Measurements from ENCODE around the gene CABCOCO1.
"Not testable (repeated sequence)": the region's sequence is repeated elsewhere in the genome, so short reads cannot be mapped to it uniquely, and the experiment has no call there.

Gene CABCOCO1

DNA sequence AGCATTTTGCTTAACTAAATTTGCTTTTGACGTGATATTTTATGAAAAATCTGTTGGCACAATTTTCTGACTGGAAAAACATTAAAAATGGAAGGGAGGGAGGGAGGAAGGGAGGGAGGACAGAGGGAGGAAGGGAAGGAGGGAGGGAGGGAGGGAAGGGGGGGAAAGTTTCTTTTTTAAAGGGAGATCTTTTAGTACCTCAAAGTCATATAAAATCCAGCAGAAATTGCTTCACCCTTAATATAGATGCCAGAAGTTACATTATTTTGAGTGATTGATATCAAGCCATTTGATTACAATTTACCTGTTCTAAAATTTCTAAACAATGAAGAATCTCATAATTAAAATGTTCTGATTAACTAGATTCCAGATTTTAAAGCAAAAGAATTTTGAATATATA is 68.9 kb downstream of the CABCOCO1 start:
- no peak overlapping the region for H3K27ac ChIP-seq
- ChIA-PET CTCF (no interaction called here), POLR2A (ENCODE audit: low non-redundant PET) (no interaction called here)
- TF ChIP-seq CTCF (conservative IDR thresholded peaks at IDR 0.05; ENCODE audit: low read depth), result no peak
- no peak for DNase-seq (ENCODE audit: low spot score)

GRCh38 chr10:61732629-61733278 is 70.0 kb downstream of the CABCOCO1 start:
- POLR2A ChIA-PET (ENCODE audit: low non-redundant PET), result no interaction called here
- DNase-seq (ENCODE audit: low spot score), result no peak
- no peak for TF ChIP-seq CTCF (conservative IDR thresholded peaks at IDR 0.05; ENCODE audit: low read depth)
- CTCF ChIA-PET, result interaction anchor here (0.6 to 1.0 kb wide), 3 partner anchors 9 to 759 kb away, joined by 3 to 5 read pairs (median 3); no protein-coding TSS in a partner anchor
- H3K27ac ChIP-seq, result no peak overlapping the region

- ChIA-PET CTCF (interaction anchor here (1.0 kb wide), 1 partner anchor 8 kb away, joined by 5 read pairs; no protein-coding TSS in a partner anchor), POLR2A (ENCODE audit: low non-redundant PET) (no interaction called here)
- peak; percentile 69 for TF ChIP-seq CTCF (conservative IDR thresholded peaks at IDR 0.05; ENCODE audit: low read depth)
- peak; percentile 15 for DNase-seq (ENCODE audit: low spot score)
- no peak overlapping the region for H3K27ac ChIP-seq
Observed at GRCh38 chr10:61733358-61733940, 70.7 kb downstream of the CABCOCO1 start.

DNA sequence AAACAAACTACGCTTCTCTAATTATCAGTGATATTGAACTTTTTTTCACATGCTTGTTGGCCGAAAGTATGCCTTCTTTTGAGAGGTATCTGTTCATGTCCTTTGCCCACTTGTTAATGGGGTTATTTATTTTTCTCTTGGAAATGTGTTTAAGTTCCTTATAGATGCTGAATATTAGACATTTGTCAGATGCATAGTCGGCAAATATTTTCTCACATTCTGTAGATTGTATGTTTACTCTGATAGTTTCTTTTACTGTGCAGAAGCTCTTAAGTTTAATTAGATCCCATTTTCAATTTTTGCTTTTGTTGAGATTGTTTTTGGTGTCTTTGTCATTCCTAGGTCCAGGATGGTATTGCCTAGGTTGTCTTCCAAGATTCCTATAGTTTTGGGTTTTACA is 73.2 kb downstream of the CABCOCO1 start:
- DNase-seq (ENCODE audit: low spot score), result no peak
- H3K27ac ChIP-seq, result no peak overlapping the region
- no peak for TF ChIP-seq CTCF (conservative IDR thresholded peaks at IDR 0.05; ENCODE audit: low read depth)
- ChIA-PET CTCF (interaction anchor here (0.7 to 1.2 kb wide), 2 partner anchors 14 to 555 kb away, joined by 3 read pairs; no protein-coding TSS in a partner anchor), POLR2A (ENCODE audit: low non-redundant PET) (no interaction called here)

DNA sequence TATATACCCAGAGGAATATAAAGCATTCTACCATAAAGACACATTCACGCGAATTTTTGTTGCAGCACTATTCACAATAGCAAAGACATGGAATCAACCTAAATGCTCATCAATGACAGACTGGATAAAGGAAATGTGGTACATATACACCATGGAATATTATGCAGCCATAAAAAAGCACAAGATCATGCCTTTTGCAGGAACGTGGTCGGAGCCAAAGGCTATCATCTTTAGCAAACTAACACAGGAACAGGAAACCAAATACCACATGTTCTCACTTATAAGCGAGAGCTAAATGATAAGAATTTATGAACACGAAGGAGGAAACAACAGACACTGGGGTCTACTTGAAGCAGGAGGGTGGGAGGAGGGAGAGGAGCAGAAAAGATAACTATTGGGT is 74.7 kb downstream of the CABCOCO1 start:
- H3K27ac ChIP-seq; POLR2A ChIA-PET (ENCODE audit: low non-redundant PET); DNase-seq (ENCODE audit: low spot score): not testable (repeated sequence)
- CTCF ChIA-PET, result interaction anchor here (0.6 kb wide), 1 partner anchor 506 kb away, joined by 4 read pairs; no protein-coding TSS in a partner anchor

- CTCF ChIA-PET, result no interaction called here
- DNase-seq (ENCODE audit: low spot score), result no peak
- no peak for TF ChIP-seq CTCF (conservative IDR thresholded peaks at IDR 0.05; ENCODE audit: low read depth)
- POLR2A ChIA-PET (ENCODE audit: low non-redundant PET), result no interaction called here
- no peak overlapping the region for H3K27ac ChIP-seq
Observed at GRCh38 chr10:61742812-61743211, 80.1 kb downstream of the CABCOCO1 start.

DNA sequence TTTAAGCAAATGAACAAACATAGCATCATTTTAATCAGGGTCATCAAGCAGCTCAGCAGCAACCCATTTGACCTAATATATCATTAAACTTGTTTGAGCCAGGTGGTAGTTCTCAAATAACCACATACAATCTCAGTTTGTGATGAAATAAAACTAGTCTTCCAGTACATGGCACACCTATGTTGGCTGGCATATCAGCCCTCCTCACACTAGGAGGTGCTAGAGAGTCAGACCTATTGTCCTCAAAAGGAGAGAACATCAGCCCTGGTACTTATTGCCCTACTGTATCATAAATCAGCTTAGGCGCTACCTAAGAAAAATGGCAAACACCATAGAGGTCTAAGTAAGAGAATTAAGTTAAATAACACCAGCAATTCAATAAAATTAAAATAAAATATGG is 81.7 kb downstream of the CABCOCO1 start:
- POLR2A ChIA-PET (ENCODE audit: low non-redundant PET), result no interaction called here
- CTCF ChIA-PET, result interaction anchor here (0.6 kb wide), 1 partner anchor 16 kb away, joined by 3 read pairs; no protein-coding TSS in a partner anchor
- TF ChIP-seq CTCF (conservative IDR thresholded peaks at IDR 0.05; ENCODE audit: low read depth), result no peak
- DNase-seq (ENCODE audit: low spot score), result no peak
- H3K27ac ChIP-seq, result no peak overlapping the region

Data from RWPE1 (cell line).